Endothelial cell of umbilical vein (primary cell): ENCODE measurements around the gene OAS3. TPM values are rescaled to one million over a fixed set of nuclear protein-coding genes. Genes with fewer than 3 reads are reported as not detected.

Experiments used
- BruUV-seq: library from RNA; stranded (reverse); fragments of 400-500 nt; replicated peaks from 2 replicates; lab custom pipeline; 2021; lab: Mats Ljungman, UMichigan
- CTCF ChIA-PET: fragments of 300-600, 350-600 bp; sonication (Branson Sonifier 250); formaldehyde crosslinking; loops from one replicate; lab custom pipeline; 2021; ENCODE audit warnings: antibody characterized with exemption, inconsistent platforms; lab: Charles Lee
- POLR2A ChIA-PET: fragments of 300-600, 350-600 bp; sonication (Branson Sonifier 250); formaldehyde crosslinking; loops from one replicate; lab custom pipeline; 2021; ENCODE audit warnings: antibody characterized with exemption, inconsistent platforms; lab: Charles Lee
- DNase-seq: peaks from one replicate; pipeline ENCODE4 v3.0.0-alpha.2; 2011; ENCODE audit warnings: low read depth, low spot score
- FAIRE-seq: peaks from 2 replicates; lab custom pipeline; 2011; peaks lifted over from hg19 to GRCh38; lab: Jason Lieb, UNC
- H2AFZ ChIP-seq: 2 replicates; pipeline ENCODE4 v1.6.0; 2012; ENCODE audit warnings: low read depth, low read length, control low read depth, inconsistent platforms
- H3K27ac ChIP-seq: 2 replicates; pipeline ENCODE4 v1.5.1; 2011; ENCODE audit warnings: low read depth, mild to moderate bottlenecking, control low read depth, low read length, moderate library complexity; ENCODE audit not compliant: insufficient read depth
- H3K27me3 ChIP-seq, 2 experiments: 2 replicates each; pipeline versions ENCODE4 v1.6.0 to v1.6.1; 2011; ENCODE audit warnings: low read length in 2 of 2, mixed read lengths in 1 of 2; ENCODE audit not compliant: control insufficient read depth in 2 of 2, insufficient read depth in 2 of 2
- H3K36me3 ChIP-seq, 2 experiments: 2 replicates in 1 of 2; 3 replicates in 1 of 2; pipeline ENCODE4 v1.5.1; 2011; ENCODE audit warnings: low read length in 2 of 2, mild to moderate bottlenecking in 1 of 2, moderate library complexity in 1 of 2; ENCODE audit not compliant: control insufficient read depth in 2 of 2, insufficient read depth in 2 of 2; ENCODE audit errors: extremely low read depth in 1 of 2
- H3K4me1 ChIP-seq: 3 replicates; pipeline ENCODE4 v1.5.1; 2011; ENCODE audit warnings: mild to moderate bottlenecking, low read length; ENCODE audit not compliant: control insufficient read depth, insufficient read depth; ENCODE audit errors: extremely low read depth
- H3K4me2 ChIP-seq: 2 replicates; pipeline ENCODE4 v1.6.1; 2011; ENCODE audit warnings: low read length, control low read depth, mixed read lengths; ENCODE audit not compliant: insufficient read depth
- H3K4me3 ChIP-seq, 3 experiments: fragments of 200-600 bp in 1 of 3; sonication (generic), shearing (Covaris generic) in 1 of 3; replicated peaks in 1 of 3; 2 replicates each; pipeline ENCODE4 v1.5.1; 2011 to 2016; ENCODE audit warnings: control low read depth in 3 of 3, low read length in 3 of 3, mild to moderate bottlenecking in 2 of 3, inconsistent platforms in 1 of 3, low read depth in 1 of 3, moderate library complexity in 1 of 3; ENCODE audit not compliant: insufficient read depth in 1 of 3
- H3K79me2 ChIP-seq: 2 replicates; pipeline ENCODE4 v1.6.0; 2012; ENCODE audit warnings: low read length, inconsistent platforms; ENCODE audit not compliant: control insufficient read depth, insufficient read depth
- H3K9ac ChIP-seq: replicated peaks from 2 replicates; pipeline ENCODE3; 2011; ENCODE audit warnings: low read length, control low read depth; ENCODE audit not compliant: insufficient read depth; ENCODE audit errors: extremely low read depth
- H3K9me1 ChIP-seq: replicated peaks from 3 replicates; pipeline ENCODE4 v1.6.0; 2011; ENCODE audit warnings: mild to moderate bottlenecking, low read length; ENCODE audit not compliant: control insufficient read depth, insufficient read depth; ENCODE audit errors: extremely low read depth
- H3K9me3 ChIP-seq: replicated peaks from 2 replicates; pipeline ENCODE4 v1.5.1; 2012; ENCODE audit warnings: low read length, inconsistent platforms; ENCODE audit not compliant: control insufficient read depth, insufficient read depth
- H4K20me1 ChIP-seq: replicated peaks from 2 replicates; pipeline ENCODE3; 2011; ENCODE audit warnings: mild to moderate bottlenecking, low read length; ENCODE audit not compliant: control insufficient read depth, insufficient read depth; ENCODE audit errors: extremely low read depth
- EZH2 ChIP-seq: IDR thresholded peaks from 2 replicates; pipeline ENCODE4 v1.6.1; 2012; ENCODE audit warnings: borderline replicate concordance, low read depth, mild to moderate bottlenecking, moderate library complexity, low read length, inconsistent platforms; ENCODE audit not compliant: severe bottlenecking
- FOS ChIP-seq: IDR thresholded peaks from 2 replicates; pipeline ENCODE4 v1.6.1; 2011; ENCODE audit warnings: mild to moderate bottlenecking, low read length, moderate library complexity, borderline replicate concordance; ENCODE audit not compliant: insufficient read depth
- GATA2 ChIP-seq: IDR thresholded peaks from 2 replicates; pipeline ENCODE4 v1.7.0; 2011; ENCODE audit warnings: low read depth, mild to moderate bottlenecking, moderate library complexity, mixed read lengths, low read length; ENCODE audit not compliant: insufficient read length, insufficient read depth
- JUN ChIP-seq: IDR thresholded peaks from 2 replicates; pipeline ENCODE4 v1.6.1; 2011; ENCODE audit warnings: borderline replicate concordance, low read depth; ENCODE audit not compliant: insufficient read length, insufficient read depth
- MYC ChIP-seq: IDR thresholded peaks from one replicate; pipeline ENCODE4 v1.6.1; 2011; ENCODE audit warnings: mild to moderate bottlenecking, low read depth, low read length
- POLR2A ChIP-seq: IDR thresholded peaks from 2 replicates; pipeline ENCODE4 v1.6.1; 2012; ENCODE audit warnings: low read depth, mild to moderate bottlenecking, control low read depth, low read length
- POLR2AphosphoS5 ChIP-seq: IDR thresholded peaks from 2 replicates; pipeline ENCODE4 v1.6.1; 2012; ENCODE audit warnings: low read depth, mild to moderate bottlenecking, control low read depth, low read length, moderate library complexity; ENCODE audit not compliant: insufficient read depth
- dilution Hi-C: fragments of 300-500 bp; cut with MboI; formaldehyde crosslinking; loops from one replicate; pipeline ENCODE4 v1.15.0; 2019; ENCODE audit warnings: low sequenced_read_pairs; ENCODE audit not compliant: extremely low pct_ligation_motif_present
- intact Hi-C: fragments of 100-400 bp; cut with micrococcal nuclease; formaldehyde crosslinking; loops from one replicate; pipeline ENCODE4 v1.10.0; 2022
- polyA plus RNA-seq, 4 experiments: library from polyadenylated mRNA; depleted of rRNA in 3 of 4; stranded (reverse) in 3 of 4; unstranded in 1 of 4; fragments of >200 nt; gene quantifications; 2 replicates each; pipeline versions ENCODE4 v1.2.1 to v1.2.3, GENCODE V29; 2011 to 2012; ENCODE audit warnings: missing spikeins in 1 of 4
- total RNA-seq: library from RNA; stranded (reverse); gene quantifications from 2 replicates; pipeline ENCODE4 v1.2.3, GENCODE V29; 2021
- TF ChIP-seq, protein P1 (sequence below), 2 donors: IDR thresholded peaks; 1 replicate in 1 of 2; 2 replicates in 1 of 2; pipeline ENCODE4 v1.5.1; 2011; ENCODE audit warnings: low read length in 2 of 2, mild to moderate bottlenecking in 2 of 2, moderate library complexity in 2 of 2, control low read depth in 1 of 2, inconsistent platforms in 1 of 2, low read depth in 1 of 2; ENCODE audit not compliant: insufficient read depth in 1 of 2; ENCODE audit errors: extremely low read depth in 1 of 2
- TF ChIP-seq, protein P2 (sequence below): IDR thresholded peaks from 2 replicates; pipeline ENCODE4 v1.6.1; 2011; ENCODE audit not compliant: insufficient read depth, insufficient read length

The OAS3 gene
- total and polyA plus RNA-seq, 2 donors (not counting 3 experiments of a cell fraction or from before 2014, with no cell fraction given): 13.1 to 19.8 TPM

DNA sequence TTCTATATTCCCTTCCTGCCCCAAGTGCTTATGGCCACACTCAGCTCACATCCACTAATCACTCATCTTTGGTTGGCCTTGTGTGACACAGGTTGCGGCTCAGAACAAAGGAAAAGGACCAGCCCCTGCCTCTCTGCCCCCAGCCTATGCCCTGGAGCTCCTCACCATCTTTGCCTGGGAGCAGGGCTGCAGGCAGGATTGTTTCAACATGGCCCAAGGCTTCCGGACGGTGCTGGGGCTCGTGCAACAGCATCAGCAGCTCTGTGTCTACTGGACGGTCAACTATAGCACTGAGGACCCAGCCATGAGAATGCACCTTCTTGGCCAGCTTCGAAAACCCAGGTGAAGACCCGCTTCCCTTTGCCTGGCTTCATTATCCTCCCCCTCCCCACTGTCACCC, 24.3 kb downstream of the OAS3 start:
- no peaks in the 10 kb centered on the region for H3K79me2 ChIP-seq
- no peak for TF ChIP-seq GATA2
- no peak for TF ChIP-seq POLR2AphosphoS5
- no peak for TF ChIP-seq JUN
- TF ChIP-seq, protein P1, sequence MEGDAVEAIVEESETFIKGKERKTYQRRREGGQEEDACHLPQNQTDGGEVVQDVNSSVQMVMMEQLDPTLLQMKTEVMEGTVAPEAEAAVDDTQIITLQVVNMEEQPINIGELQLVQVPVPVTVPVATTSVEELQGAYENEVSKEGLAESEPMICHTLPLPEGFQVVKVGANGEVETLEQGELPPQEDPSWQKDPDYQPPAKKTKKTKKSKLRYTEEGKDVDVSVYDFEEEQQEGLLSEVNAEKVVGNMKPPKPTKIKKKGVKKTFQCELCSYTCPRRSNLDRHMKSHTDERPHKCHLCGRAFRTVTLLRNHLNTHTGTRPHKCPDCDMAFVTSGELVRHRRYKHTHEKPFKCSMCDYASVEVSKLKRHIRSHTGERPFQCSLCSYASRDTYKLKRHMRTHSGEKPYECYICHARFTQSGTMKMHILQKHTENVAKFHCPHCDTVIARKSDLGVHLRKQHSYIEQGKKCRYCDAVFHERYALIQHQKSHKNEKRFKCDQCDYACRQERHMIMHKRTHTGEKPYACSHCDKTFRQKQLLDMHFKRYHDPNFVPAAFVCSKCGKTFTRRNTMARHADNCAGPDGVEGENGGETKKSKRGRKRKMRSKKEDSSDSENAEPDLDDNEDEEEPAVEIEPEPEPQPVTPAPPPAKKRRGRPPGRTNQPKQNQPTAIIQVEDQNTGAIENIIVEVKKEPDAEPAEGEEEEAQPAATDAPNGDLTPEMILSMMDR (IDR thresholded peaks at IDR 0.05; ENCODE audit: extremely low read depth in 1 of 2, insufficient read depth in 1 of 2, low read depth in 1 of 2, low read length in 2 of 2): no peak
- TF ChIP-seq, protein P2, sequence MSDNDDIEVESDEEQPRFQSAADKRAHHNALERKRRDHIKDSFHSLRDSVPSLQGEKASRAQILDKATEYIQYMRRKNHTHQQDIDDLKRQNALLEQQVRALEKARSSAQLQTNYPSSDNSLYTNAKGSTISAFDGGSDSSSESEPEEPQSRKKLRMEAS: no peak
- no peak for TF ChIP-seq POLR2A
- no peak for TF ChIP-seq FOS
- TF ChIP-seq MYC: no peak
- TF ChIP-seq EZH2: no peak
- intact Hi-C loops (no loop called here), dilution Hi-C loops (no loop called here)
- no peaks in the 10 kb centered on the region for H4K20me1 ChIP-seq
- CTCF ChIA-PET: interaction anchor here (1.5 kb wide), 1 partner anchor 11 kb away, joined by 7 read pairs; no protein-coding TSS in a partner anchor
- no peak overlapping the region for H3K4me2 ChIP-seq
- H3K9me3 ChIP-seq: no peaks in the 10 kb centered on the region
- POLR2A ChIA-PET: no interaction called here
- H3K27ac ChIP-seq: no peak overlapping the region
- H3K9me1 ChIP-seq: no peaks in the 10 kb centered on the region
- no peaks in the 10 kb centered on the region for H3K4me1 ChIP-seq
- DNase-seq: no peak
- no peak overlapping the region for H3K9ac ChIP-seq
- no peak for FAIRE-seq
- H2AFZ ChIP-seq: no peak overlapping the region
- no peaks in the 10 kb centered on the region for H3K36me3 ChIP-seq
- no peak overlapping the region for H3K4me3 ChIP-seq
- H3K27me3 ChIP-seq: no peaks in the 10 kb centered on the region
- BruUV-seq: no TSS peak
